HepG2 (cell line): ENCODE data around the gene COQ5. TPM values are rescaled to one million over a fixed set of nuclear protein-coding genes. Genes with fewer than 3 reads are reported as not detected.

Experiments used
- ATAC-seq: fragments of 200-7000 bp; cut with Tn5 transposase; 3 replicates; pipeline ENCODE4 v1.9.1; 2020; ENCODE audit warnings: mild to moderate bottlenecking, moderate library complexity
- Bru-seq: library from RNA; stranded (reverse); fragments of 400-500 nt; gene quantifications from one replicate; lab custom pipeline; 2021; lab: Mats Ljungman, UMichigan
- BruChase-seq, 2 experiments: library from RNA; stranded (reverse); fragments of 400-500 nt; gene quantifications; one replicate each; lab custom pipeline; 2021; lab: Mats Ljungman, UMichigan
- BruUV-seq: library from RNA; stranded (reverse); fragments of 400-500 nt; replicated peaks from 2 replicates; lab custom pipeline; 2021; lab: Mats Ljungman, UMichigan
- CTCF ChIA-PET: fragments of 300-600 bp; formaldehyde crosslinking; extraction: SDS; loops from one replicate; lab custom pipeline; 2021; ENCODE audit warnings: low total read pairs, inconsistent platforms, low intra/inter-chr PET ratio; lab: Yijun Ruan, JAX
- POLR2A ChIA-PET: fragments of 350-600 bp; sonication (Branson Sonifier 250); formaldehyde crosslinking; loops from one replicate; lab custom pipeline; 2020; ENCODE audit warnings: antibody characterized with exemption, inconsistent platforms; lab: Yijun Ruan, JAX
- DNase-seq: peaks from one replicate; pipeline ENCODE4 v3.0.0-alpha.2; 2015; ENCODE audit warnings: low spot score
- FAIRE-seq: peaks from 3 replicates; lab custom pipeline; 2011; peaks lifted over from hg19 to GRCh38; lab: Jason Lieb, UNC
- H2AFZ ChIP-seq: one replicate; pipeline ENCODE4 v1.6.1; 2011; ENCODE audit warnings: low read length, inconsistent platforms
- H3K27ac ChIP-seq: fragments of 300-600 bp; 3 replicates; pipeline ENCODE4 v1.8.0; 2011; ENCODE audit warnings: mixed run types, mild to moderate bottlenecking, mixed read lengths, low read length, inconsistent platforms; ENCODE audit not compliant: insufficient read depth; ENCODE audit errors: extremely low read length
- H3K27me3 ChIP-seq, 2 experiments: fragments of 200-600 bp in 1 of 2; 2 replicates in 1 of 2; 3 replicates in 1 of 2; pipeline versions ENCODE4 v1.6.0 to v1.8.0; 2011; ENCODE audit warnings: low read length in 2 of 2, mild to moderate bottlenecking in 2 of 2, moderate library complexity in 2 of 2, inconsistent platforms in 1 of 2; ENCODE audit not compliant: insufficient read depth in 2 of 2, control insufficient read depth in 1 of 2
- H3K36me3 ChIP-seq, 2 experiments: fragments of 200-600 bp in 1 of 2; replicated peaks in 1 of 2; 2 replicates in 1 of 2; 3 replicates in 1 of 2; pipeline versions ENCODE4 v1.5.1 to v1.8.0; 2011; ENCODE audit warnings: low read length in 2 of 2, inconsistent platforms in 1 of 2; ENCODE audit not compliant: insufficient read depth in 2 of 2, control insufficient read depth in 1 of 2
- H3K4me1 ChIP-seq: 2 replicates; pipeline ENCODE4 v1.5.1; 2012; ENCODE audit warnings: low read length, inconsistent platforms; ENCODE audit not compliant: insufficient read depth
- H3K4me2 ChIP-seq: 2 replicates; pipeline ENCODE4 v1.6.0; 2011; ENCODE audit warnings: low read depth, low read length, inconsistent platforms
- H3K4me3 ChIP-seq, 3 experiments: fragments of 200-600 bp in 1 of 3; sonication (generic), shearing (Covaris generic) in 1 of 3; replicated peaks in 1 of 3; 2 replicates each; pipeline ENCODE4 v1.5.1; 2011 to 2016; ENCODE audit warnings: low read length in 3 of 3, inconsistent platforms in 2 of 3, low read depth in 2 of 3, mild to moderate bottlenecking in 2 of 3, control low read depth in 1 of 3, mixed read lengths in 1 of 3; ENCODE audit not compliant: insufficient read depth in 1 of 3
- H3K79me2 ChIP-seq: one replicate; pipeline ENCODE4 v1.6.1; 2011; ENCODE audit warnings: low read length, inconsistent platforms; ENCODE audit not compliant: insufficient read depth
- H3K9ac ChIP-seq: 2 replicates; pipeline ENCODE4 v1.6.0; 2011; ENCODE audit warnings: mild to moderate bottlenecking, low read depth, low read length, inconsistent platforms; ENCODE audit not compliant: insufficient read depth
- H3K9me3 ChIP-seq: 2 replicates; pipeline ENCODE4 v1.5.1; 2012; ENCODE audit warnings: mild to moderate bottlenecking, low read length
- H4K20me1 ChIP-seq: 2 replicates; pipeline ENCODE4 v1.6.0; 2011; ENCODE audit warnings: inconsistent platforms, mild to moderate bottlenecking, low read length, moderate library complexity; ENCODE audit not compliant: insufficient read depth
- FUBP1 ChIP-seq: sonication (generic); formaldehyde crosslinking; IDR thresholded peaks from 2 replicates; pipeline ENCODE4 v1.5.1; 2020; ENCODE audit warnings: missing genetic modification reagents, mild to moderate bottlenecking, borderline replicate concordance
- GMEB1 ChIP-seq: sonication (generic); formaldehyde crosslinking; IDR thresholded peaks from 2 replicates; pipeline ENCODE4 v1.5.1; 2020; ENCODE audit warnings: missing genetic modification reagents, mild to moderate bottlenecking, borderline replicate concordance
- IKZF4 ChIP-seq: sonication (generic); formaldehyde crosslinking; IDR thresholded peaks from 2 replicates; pipeline ENCODE4 v1.5.1; 2020; ENCODE audit warnings: borderline replicate concordance, mild to moderate bottlenecking, low read depth, missing genetic modification reagents; ENCODE audit errors: not compliant biosample characterization
- JARID2 ChIP-seq: sonication (generic); formaldehyde crosslinking; IDR thresholded peaks from 2 replicates; pipeline ENCODE4 v1.8.1; 2023; ENCODE audit warnings: missing genetic modification reagents, inconsistent platforms; ENCODE audit not compliant: insufficient replicate concordance
- KDM5A ChIP-seq: fragments of 200-600 bp; sonication (generic); IDR thresholded peaks from 2 replicates; pipeline ENCODE4 v1.7.0; 2018; ENCODE audit warnings: antibody characterized with exemption, mild to moderate bottlenecking, low read length, borderline replicate concordance
- KLF12 ChIP-seq: sonication (generic); formaldehyde crosslinking; IDR thresholded peaks from 2 replicates; pipeline ENCODE4 v1.4.0; 2020; ENCODE audit warnings: missing genetic modification reagents, borderline replicate concordance
- NFIC ChIP-seq: IDR thresholded peaks from 2 replicates; pipeline ENCODE4 v1.6.1; 2012; ENCODE audit warnings: mild to moderate bottlenecking, low read length, inconsistent platforms
- TARDBP ChIP-seq: sonication (generic); formaldehyde crosslinking; IDR thresholded peaks from 2 replicates; pipeline ENCODE4 v1.8.0; 2022; ENCODE audit warnings: mild to moderate bottlenecking, missing genetic modification reagents
- TCF7L2 ChIP-seq: IDR thresholded peaks from 2 replicates; pipeline ENCODE4 v1.6.1; 2011; ENCODE audit warnings: mild to moderate bottlenecking, low read depth, low read length, moderate library complexity
- ZNF124 ChIP-seq: sonication (generic); formaldehyde crosslinking; IDR thresholded peaks from 2 replicates; pipeline ENCODE4 v1.4.0; 2020; ENCODE audit warnings: missing genetic modification reagents
- ZNF296 ChIP-seq: sonication (generic); formaldehyde crosslinking; conservative IDR thresholded peaks from 2 replicates; pipeline ENCODE4 v1.5.0; 2020; ENCODE audit warnings: mild to moderate bottlenecking, missing genetic modification reagents
- ZNF317 ChIP-seq: sonication (generic); formaldehyde crosslinking; IDR thresholded peaks from 2 replicates; pipeline ENCODE4 v1.5.0; 2020; ENCODE audit warnings: mild to moderate bottlenecking, missing genetic modification reagents
- ZNF747 ChIP-seq: sonication (generic); formaldehyde crosslinking; IDR thresholded peaks from 2 replicates; pipeline ENCODE4 v1.8.1; 2023; ENCODE audit warnings: missing genetic modification reagents, mild to moderate bottlenecking, borderline replicate concordance
- WGBS: methylation state at CpG from one replicate; pipeline ENCODE4 v1.1.6; 2017; ENCODE audit warnings: low lambda C conversion rate; 5-methylcytosine and 5-hydroxymethylcytosine counted together
- in situ Hi-C: cut with HindIII; loops from 2 replicates; pipeline ENCODE4 v1.10.0; 2017; ENCODE audit warnings: low pct_unique_long_range_greater_than_20kb; ENCODE audit not compliant: extremely low pct_ligation_motif_present
- intact Hi-C: fragments of 100-400 bp; cut with micrococcal nuclease; formaldehyde crosslinking; loops from one replicate; pipeline ENCODE4 v1.10.0; 2022; ENCODE audit not compliant: unreplicated experiment
- long read RNA-seq, 2 experiments: library from RNA in 1 of 2; library from polyadenylated mRNA in 1 of 2; stranded (forward) in 1 of 2; unstranded in 1 of 2; transcript quantifications; one replicate each; pipeline ENCODE4 v2.0.0, GENCODE V29; 2019 to 2022
- polyA minus RNA-seq, 3 experiments: library from RNA; depleted of rRNA, polyadenylated mRNA; stranded (reverse); fragments of >200 nt; gene quantifications; 2 replicates each; pipeline ENCODE4 v1.2.3, GENCODE V29; 2011; ENCODE audit warnings: low replicate concordance in 1 of 3
- polyA plus RNA-seq, 8 experiments: library from polyadenylated mRNA; depleted of rRNA in 3 of 8; stranded (reverse) in 7 of 8; unstranded in 1 of 8; fragments of >200 nt; fragmentation: Illumina TruSeq in 4 of 8; extraction: Trizol in 4 of 8; gene quantifications; 2 replicates each; pipeline versions ENCODE4 v1.2.1 to v1.2.3, GENCODE V29; 2011 to 2016; ENCODE audit warnings: low read depth in 4 of 8, missing spikeins in 1 of 8, mixed read lengths in 1 of 8; ENCODE audit not compliant: insufficient read depth in 1 of 8
- total RNA-seq, 5 experiments: library from RNA; depleted of rRNA; stranded (reverse); fragments of >200 nt; fragmentation: Illumina TruSeq; extraction: Trizol; gene quantifications; 2 replicates each; pipeline ENCODE4 v1.2.3, GENCODE V29; 2016; ENCODE audit warnings: low read depth in 1 of 5

Gene COQ5
- total RNA-seq (2016; rRNA removed; fragmentation: Illumina TruSeq; extraction: Trizol) (41.5 and 59.8 TPM in 2 replicates), polyA plus RNA-seq (2011; rRNA removed) (27.6 and 36.4 TPM in 2 replicates), polyA minus RNA-seq (2011; rRNA and poly(A)+ RNA removed; ENCODE audit: low replicate concordance) (13.5 and 14.6 TPM in 2 replicates), Bru-seq, nascent RNA (percentile 49 among the genes with signal in this experiment), BruChase-seq, experiment 1, labeled RNA remaining after a 6-hour chase (percentile 57 among the genes with signal in this experiment), BruChase-seq, experiment 2, labeled RNA remaining after a 2-hour chase (percentile 50 among the genes with signal in this experiment)
- total RNA-seq (2016; cell fraction: cytosol; rRNA removed; fragmentation: Illumina TruSeq; extraction: Trizol; ENCODE audit: low read depth) = 8.7 and 10.8 TPM in 2 replicates
- total RNA-seq (2016; cell fraction: insoluble cytoplasmic fraction; rRNA removed; fragmentation: Illumina TruSeq; extraction: Trizol) = 43.6 and 64.0 TPM in 2 replicates
- 18.6 and 20.4 TPM in 2 replicates for total RNA-seq (2016; cell fraction: membrane; rRNA removed; fragmentation: Illumina TruSeq; extraction: Trizol)
- 16.9 and 17.7 TPM in 2 replicates for total RNA-seq (2016; cell fraction: nucleus; rRNA removed; fragmentation: Illumina TruSeq; extraction: Trizol)
- 21.5 and 30.8 TPM in 2 replicates for polyA plus RNA-seq (2011; cell fraction: cytosol; rRNA removed)
- polyA plus RNA-seq (2011; cell fraction: nucleus; rRNA removed) = 7.0 and 10.9 TPM in 2 replicates
- 30.7 and 41.3 TPM in 2 replicates for polyA plus RNA-seq (2012)
- 6.7 and 7.2 TPM in 2 replicates for polyA plus RNA-seq (2016; cell fraction: cytosol; fragmentation: Illumina TruSeq; extraction: Trizol; ENCODE audit: low read depth)
- polyA plus RNA-seq (2016; cell fraction: insoluble cytoplasmic fraction; fragmentation: Illumina TruSeq; extraction: Trizol; ENCODE audit: low read depth) = 48.1 and 57.1 TPM in 2 replicates
- polyA plus RNA-seq (2016; cell fraction: membrane; fragmentation: Illumina TruSeq; extraction: Trizol; ENCODE audit: low read depth) = 13.5 and 13.8 TPM in 2 replicates
- 23.9 and 28.2 TPM in 2 replicates for polyA plus RNA-seq (2016; cell fraction: nucleus; fragmentation: Illumina TruSeq; extraction: Trizol; ENCODE audit: insufficient read depth, low read depth)
- 11.5 and 13.0 TPM in 2 replicates for polyA minus RNA-seq (2011; cell fraction: cytosol; rRNA and poly(A)+ RNA removed)
- polyA minus RNA-seq (2011; cell fraction: nucleus; rRNA and poly(A)+ RNA removed) = 17.9 and 19.7 TPM in 2 replicates
- long read RNA-seq, experiment 1, transcript COQ5-201 (7 exons, 1,535 nt) = major isoform, 63 of 68 reads
- long read RNA-seq, experiment 1, partial matches to known transcripts = 3 of 68 reads
- long read RNA-seq, experiment 1, other reads (novel, unspliced or antisense) = 2 of 68 reads
- long read RNA-seq, experiment 2, transcript COQ5-201 (7 exons, 1,535 nt) = major isoform, 50 of 67 reads
- long read RNA-seq, experiment 2, partial matches to known transcripts = 4 of 67 reads
- long read RNA-seq, experiment 2, other reads (novel, unspliced or antisense) = 13 of 67 reads

GRCh38 chr12:120528861-120529525 is at the start of gene COQ5:
Gene COQ5, minus strand, starts transcription at chr12:120529158. Its CDS starts 17 bp downstream, at chr12:120529141.
- Histone ChIP-seq H3K27me3 (no peaks in the 10 kb centered on the region), H3K36me3 (no peaks in the 10 kb centered on the region), H3K4me2 (peak within 1 kb of the TSS; percentile 92), H3K4me3 (peak within 1 kb of the TSS; percentile 72 to 95 (median 82)), H3K27ac (peak within 1 kb of the TSS; percentile 97), H3K9ac (peak within 1 kb of the TSS; percentile 95), H4K20me1 (no peaks in the 10 kb centered on the region), H3K9me3 (no peaks in the 10 kb centered on the region), H2AFZ (peak within 1 kb of the TSS; percentile 72), H3K79me2 (peaks cover 3% of the 10 kb centered on the region), H3K4me1 (no peaks in the 10 kb centered on the region)
- ChIA-PET CTCF (no interaction called here), POLR2A (interaction anchor here (0.6 to 2.7 kb wide), 14 partner anchors 9 to 328 kb away, joined by 3 to 30 read pairs (median 4); partner anchors contain the start of genes DYNLL1, POP5, RNU4-2 and RPLP0)
- in situ Hi-C loops = no loop called here
- BruUV-seq = no TSS peak
- FAIRE-seq = no peak
- WGBS = under 1% methylated on average over 37 of the region's 38 CpGs
- intact Hi-C loops = loop anchor here (2.0 kb wide), 2 partner anchors 22 to 60 kb away; partner anchors contain the start of gene SRSF9
- peak; percentile 80 for DNase-seq
- ATAC-seq = peak; percentile 92
- 0 out of 2 replicates have a peak, but pooled peaks have one; percentile 58 for TF ChIP-seq ZNF124 (CRISPR knock-in tag)
- peak; percentile 49; the same call in 1 of the 2 replicates for TF ChIP-seq TARDBP (CRISPR knock-in tag)
- TF ChIP-seq ZNF296 (CRISPR knock-in tag) = peak; percentile 77; the same call in 1 of the 2 replicates
- peak; percentile 90 for TF ChIP-seq KDM5A
- TF ChIP-seq ZNF317 (CRISPR knock-in tag) = peak; percentile 68; the same call in 1 of the 2 replicates
- no peak for TF ChIP-seq ZNF747
- no peak for TF ChIP-seq IKZF4 (CRISPR knock-in tag)
- TF ChIP-seq GMEB1 = peak; percentile 85
- TF ChIP-seq JARID2 (CRISPR knock-in tag) = no peak
- TF ChIP-seq KLF12 (CRISPR knock-in tag) = 0 out of 2 replicates have a peak, but pooled peaks have one; percentile 33
- TF ChIP-seq TCF7L2 = no peak
- TF ChIP-seq FUBP1 (CRISPR knock-in tag) = no peak
- peak; percentile 42; the same call in 1 of the 2 replicates for TF ChIP-seq NFIC
